ENCODE measurements around the gene FEZ2. TPM values are rescaled to one million over a fixed set of nuclear protein-coding genes. Genes with fewer than 3 reads are reported as not detected.

Gene FEZ2
- total and polyA plus RNA-seq, 2 donors (not counting 3 experiments of a cell fraction or from before 2014, with no cell fraction given): 41.2 to 72.4 TPM

DNA sequence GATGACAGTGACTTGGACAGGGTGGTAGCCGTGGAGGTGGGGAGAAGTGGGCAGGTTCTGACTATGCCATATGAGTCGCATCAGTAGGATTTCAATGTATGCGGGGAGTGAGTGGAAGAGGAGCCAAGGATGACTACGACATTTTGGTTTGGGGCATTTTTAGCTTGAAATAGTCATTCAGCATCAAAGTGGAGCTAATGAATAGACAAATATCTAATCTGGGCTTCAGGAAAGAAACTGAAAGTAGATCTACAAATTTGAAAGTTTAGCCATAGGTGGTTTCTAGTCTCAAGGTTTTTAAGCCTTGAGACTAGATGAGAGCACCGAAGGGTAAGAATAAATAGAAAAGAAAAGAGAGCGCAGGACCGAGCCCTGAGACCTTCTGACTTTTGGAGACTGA, 58.3 kb downstream of the FEZ2 start:
- no TSS peak for BruUV-seq (replicated peaks)
- H3K4me1 ChIP-seq (ENCODE audit: control insufficient read depth, extremely low read depth, insufficient read depth, low read length): peaks cover 70% of the 10 kb centered on the region
- intact Hi-C loops (cut with micrococcal nuclease): no loop called here
- DNase-seq (ENCODE audit: low read depth, low spot score) (no peak), FAIRE-seq (no peak)
- H4K20me1 ChIP-seq (replicated peaks; ENCODE audit: control insufficient read depth, extremely low read depth, insufficient read depth, low read length): no peaks in the 10 kb centered on the region
- dilution Hi-C loops (cut with MboI; ENCODE audit: extremely low pct_ligation_motif_present, low sequenced_read_pairs): no loop called here
- peaks cover 3% of the 10 kb centered on the region for H3K79me2 ChIP-seq (ENCODE audit: control insufficient read depth, insufficient read depth, low read length)
- no peak overlapping the region for H3K27ac ChIP-seq (ENCODE audit: insufficient read depth, low read depth, low read length)
- no peak for TF ChIP-seq FOS (IDR thresholded peaks at IDR 0.05; ENCODE audit: borderline replicate concordance, insufficient read depth, low read length)
- TF ChIP-seq EZH2 (IDR thresholded peaks at IDR 0.05; ENCODE audit: borderline replicate concordance, low read depth, low read length, severe bottlenecking): no peak
- TF ChIP-seq JUN (IDR thresholded peaks at IDR 0.05; ENCODE audit: borderline replicate concordance, insufficient read depth, insufficient read length, low read depth): no peak
- TF ChIP-seq, protein P1, sequence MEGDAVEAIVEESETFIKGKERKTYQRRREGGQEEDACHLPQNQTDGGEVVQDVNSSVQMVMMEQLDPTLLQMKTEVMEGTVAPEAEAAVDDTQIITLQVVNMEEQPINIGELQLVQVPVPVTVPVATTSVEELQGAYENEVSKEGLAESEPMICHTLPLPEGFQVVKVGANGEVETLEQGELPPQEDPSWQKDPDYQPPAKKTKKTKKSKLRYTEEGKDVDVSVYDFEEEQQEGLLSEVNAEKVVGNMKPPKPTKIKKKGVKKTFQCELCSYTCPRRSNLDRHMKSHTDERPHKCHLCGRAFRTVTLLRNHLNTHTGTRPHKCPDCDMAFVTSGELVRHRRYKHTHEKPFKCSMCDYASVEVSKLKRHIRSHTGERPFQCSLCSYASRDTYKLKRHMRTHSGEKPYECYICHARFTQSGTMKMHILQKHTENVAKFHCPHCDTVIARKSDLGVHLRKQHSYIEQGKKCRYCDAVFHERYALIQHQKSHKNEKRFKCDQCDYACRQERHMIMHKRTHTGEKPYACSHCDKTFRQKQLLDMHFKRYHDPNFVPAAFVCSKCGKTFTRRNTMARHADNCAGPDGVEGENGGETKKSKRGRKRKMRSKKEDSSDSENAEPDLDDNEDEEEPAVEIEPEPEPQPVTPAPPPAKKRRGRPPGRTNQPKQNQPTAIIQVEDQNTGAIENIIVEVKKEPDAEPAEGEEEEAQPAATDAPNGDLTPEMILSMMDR (IDR thresholded peaks at IDR 0.05; ENCODE audit: extremely low read depth in 1 of 2, insufficient read depth in 1 of 2, low read depth in 1 of 2, low read length in 2 of 2): no peak
- TF ChIP-seq GATA2 (IDR thresholded peaks at IDR 0.05; ENCODE audit: insufficient read depth, insufficient read length, low read depth, low read length): no peak
- ChIA-PET POLR2A (no interaction called here), CTCF (interaction anchor here (1.0 to 2.4 kb wide), 3 partner anchors 9 to 125 kb away, joined by 3 to 8 read pairs (median 5); no protein-coding TSS in a partner anchor)
- H3K9me3 ChIP-seq (replicated peaks; ENCODE audit: control insufficient read depth, insufficient read depth, low read length): no peaks in the 10 kb centered on the region
- peaks cover 28 to 51% of the 10 kb centered on the region in 2 experiments for H3K36me3 ChIP-seq (ENCODE audit: control insufficient read depth in 2 of 2, extremely low read depth in 1 of 2, insufficient read depth in 2 of 2, low read length in 2 of 2)
- H3K9ac ChIP-seq (replicated peaks; ENCODE audit: extremely low read depth, insufficient read depth, low read length): no peak overlapping the region
- H2AFZ ChIP-seq (ENCODE audit: low read depth, low read length): no peak overlapping the region
- no peak overlapping the region for H3K4me3 ChIP-seq (replicated peaks in 1 of 3; ENCODE audit: insufficient read depth in 1 of 3, low read depth in 1 of 3, low read length in 3 of 3)
- no peaks in the 10 kb centered on the region for H3K27me3 ChIP-seq (ENCODE audit: control insufficient read depth in 2 of 2, insufficient read depth in 2 of 2, low read length in 2 of 2)
- no peak overlapping the region for H3K4me2 ChIP-seq (ENCODE audit: insufficient read depth, low read length)
- no peaks in the 10 kb centered on the region for H3K9me1 ChIP-seq (replicated peaks; ENCODE audit: control insufficient read depth, extremely low read depth, insufficient read depth, low read length)

DNA sequence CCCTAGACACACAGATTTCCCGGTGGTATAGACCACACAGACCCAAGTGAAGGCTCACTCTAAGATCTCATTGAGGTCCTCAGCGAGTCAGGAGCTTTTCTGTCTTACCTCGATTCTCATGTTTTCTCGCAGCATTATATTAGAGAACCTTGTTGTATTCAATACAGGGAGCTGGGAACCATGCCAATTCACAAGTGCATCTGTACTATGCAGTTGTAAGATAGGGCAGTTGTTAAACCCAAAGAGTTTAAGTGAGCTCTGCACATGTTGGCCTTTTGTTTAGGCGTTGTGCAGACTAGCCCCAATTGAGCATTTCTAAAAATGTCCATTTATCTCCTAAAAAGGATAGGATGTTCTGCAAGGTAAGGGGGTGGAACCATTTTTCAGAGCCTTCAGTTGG, 59.6 kb downstream of the FEZ2 start:
- H3K9me1 ChIP-seq (replicated peaks; ENCODE audit: control insufficient read depth, extremely low read depth, insufficient read depth, low read length): no peaks in the 10 kb centered on the region
- dilution Hi-C loops (cut with MboI; ENCODE audit: extremely low pct_ligation_motif_present, low sequenced_read_pairs): no loop called here
- H3K9ac ChIP-seq (replicated peaks; ENCODE audit: extremely low read depth, insufficient read depth, low read length): no peak overlapping the region
- H3K36me3 ChIP-seq (ENCODE audit: control insufficient read depth in 2 of 2, extremely low read depth in 1 of 2, insufficient read depth in 2 of 2, low read length in 2 of 2): peaks cover 23 to 45% of the 10 kb centered on the region in 2 experiments
- no peak overlapping the region for H2AFZ ChIP-seq (ENCODE audit: low read depth, low read length)
- ChIA-PET POLR2A (no interaction called here), CTCF (interaction anchor here (1.0 to 2.7 kb wide), 5 partner anchors 11 to 134 kb away, joined by 3 to 8 read pairs (median 3); no protein-coding TSS in a partner anchor)
- FAIRE-seq (peak; percentile 37), DNase-seq (ENCODE audit: low read depth, low spot score) (no peak)
- BruUV-seq (replicated peaks): no TSS peak
- peaks cover 60% of the 10 kb centered on the region for H3K4me1 ChIP-seq (ENCODE audit: control insufficient read depth, extremely low read depth, insufficient read depth, low read length)
- no peaks in the 10 kb centered on the region for H3K9me3 ChIP-seq (replicated peaks; ENCODE audit: control insufficient read depth, insufficient read depth, low read length)
- H4K20me1 ChIP-seq (replicated peaks; ENCODE audit: control insufficient read depth, extremely low read depth, insufficient read depth, low read length): no peaks in the 10 kb centered on the region
- TF ChIP-seq, protein P1 (IDR thresholded peaks at IDR 0.05; ENCODE audit: extremely low read depth in 1 of 2, insufficient read depth in 1 of 2, low read depth in 1 of 2, low read length in 2 of 2): no peak
- TF ChIP-seq, protein P2, sequence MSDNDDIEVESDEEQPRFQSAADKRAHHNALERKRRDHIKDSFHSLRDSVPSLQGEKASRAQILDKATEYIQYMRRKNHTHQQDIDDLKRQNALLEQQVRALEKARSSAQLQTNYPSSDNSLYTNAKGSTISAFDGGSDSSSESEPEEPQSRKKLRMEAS (IDR thresholded peaks at IDR 0.05; ENCODE audit: insufficient read depth, insufficient read length): no peak
- TF ChIP-seq POLR2AphosphoS5 (IDR thresholded peaks at IDR 0.05; ENCODE audit: insufficient read depth, low read depth, low read length) (no peak), GATA2 (IDR thresholded peaks at IDR 0.05; ENCODE audit: insufficient read depth, insufficient read length, low read depth, low read length) (no peak), MYC (IDR thresholded peaks at IDR 0.05; ENCODE audit: low read depth, low read length) (no peak), POLR2A (IDR thresholded peaks at IDR 0.05; ENCODE audit: low read depth, low read length) (no peak), FOS (IDR thresholded peaks at IDR 0.05; ENCODE audit: borderline replicate concordance, insufficient read depth, low read length) (no peak), JUN (IDR thresholded peaks at IDR 0.05; ENCODE audit: borderline replicate concordance, insufficient read depth, insufficient read length, low read depth) (no peak), EZH2 (IDR thresholded peaks at IDR 0.05; ENCODE audit: borderline replicate concordance, low read depth, low read length, severe bottlenecking) (no peak)
- H3K4me2 ChIP-seq (ENCODE audit: insufficient read depth, low read length): no peak overlapping the region
- no peak overlapping the region for H3K4me3 ChIP-seq (replicated peaks in 1 of 3; ENCODE audit: insufficient read depth in 1 of 3, low read depth in 1 of 3, low read length in 3 of 3)
- H3K27ac ChIP-seq (ENCODE audit: insufficient read depth, low read depth, low read length): no peak overlapping the region
- no peaks in the 10 kb centered on the region for H3K27me3 ChIP-seq (ENCODE audit: control insufficient read depth in 2 of 2, insufficient read depth in 2 of 2, low read length in 2 of 2)
- intact Hi-C loops (cut with micrococcal nuclease): no loop called here
- peaks cover 3% of the 10 kb centered on the region for H3K79me2 ChIP-seq (ENCODE audit: control insufficient read depth, insufficient read depth, low read length)
